HepG2 (cell line): ENCODE measurements around the gene POLR1D. TPM values are rescaled to one million over a fixed set of nuclear protein-coding genes. Genes with fewer than 3 reads are reported as not detected.

Experiments
- ATAC-seq: fragments of 200-7000 bp; cut with Tn5 transposase; 3 replicates; pipeline ENCODE4 v1.9.1; 2020; ENCODE audit warnings: mild to moderate bottlenecking, moderate library complexity
- BruUV-seq: library from RNA; stranded (reverse); fragments of 400-500 nt; replicated peaks from 2 replicates; lab custom pipeline; 2021; lab: Mats Ljungman, UMichigan
- CTCF ChIA-PET: fragments of 300-600 bp; formaldehyde crosslinking; extraction: SDS; loops from one replicate; lab custom pipeline; 2021; ENCODE audit warnings: low total read pairs, inconsistent platforms, low intra/inter-chr PET ratio; lab: Yijun Ruan, JAX
- POLR2A ChIA-PET: fragments of 350-600 bp; sonication (Branson Sonifier 250); formaldehyde crosslinking; loops from one replicate; lab custom pipeline; 2020; ENCODE audit warnings: antibody characterized with exemption, inconsistent platforms; lab: Yijun Ruan, JAX
- DNase-seq: peaks from one replicate; pipeline ENCODE4 v3.0.0-alpha.2; 2015; ENCODE audit warnings: low spot score
- FAIRE-seq: peaks from 3 replicates; lab custom pipeline; 2011; peaks lifted over from hg19 to GRCh38; lab: Jason Lieb, UNC
- H2AFZ ChIP-seq: one replicate; pipeline ENCODE4 v1.6.1; 2011; ENCODE audit warnings: low read length, inconsistent platforms
- H3K27ac ChIP-seq: fragments of 300-600 bp; 3 replicates; pipeline ENCODE4 v1.8.0; 2011; ENCODE audit warnings: mixed run types, mild to moderate bottlenecking, mixed read lengths, low read length, inconsistent platforms; ENCODE audit not compliant: insufficient read depth; ENCODE audit errors: extremely low read length
- H3K27me3 ChIP-seq, 2 experiments: fragments of 200-600 bp in 1 of 2; 2 replicates in 1 of 2; 3 replicates in 1 of 2; pipeline versions ENCODE4 v1.6.0 to v1.8.0; 2011; ENCODE audit warnings: low read length in 2 of 2, mild to moderate bottlenecking in 2 of 2, moderate library complexity in 2 of 2, inconsistent platforms in 1 of 2; ENCODE audit not compliant: insufficient read depth in 2 of 2, control insufficient read depth in 1 of 2
- H3K36me3 ChIP-seq, 2 experiments: fragments of 200-600 bp in 1 of 2; replicated peaks in 1 of 2; 2 replicates in 1 of 2; 3 replicates in 1 of 2; pipeline versions ENCODE4 v1.5.1 to v1.8.0; 2011; ENCODE audit warnings: low read length in 2 of 2, inconsistent platforms in 1 of 2; ENCODE audit not compliant: insufficient read depth in 2 of 2, control insufficient read depth in 1 of 2
- H3K4me1 ChIP-seq: 2 replicates; pipeline ENCODE4 v1.5.1; 2012; ENCODE audit warnings: low read length, inconsistent platforms; ENCODE audit not compliant: insufficient read depth
- H3K4me2 ChIP-seq: 2 replicates; pipeline ENCODE4 v1.6.0; 2011; ENCODE audit warnings: low read depth, low read length, inconsistent platforms
- H3K4me3 ChIP-seq, 3 experiments: fragments of 200-600 bp in 1 of 3; sonication (generic), shearing (Covaris generic) in 1 of 3; replicated peaks in 1 of 3; 2 replicates each; pipeline ENCODE4 v1.5.1; 2011 to 2016; ENCODE audit warnings: low read length in 3 of 3, inconsistent platforms in 2 of 3, low read depth in 2 of 3, mild to moderate bottlenecking in 2 of 3, control low read depth in 1 of 3, mixed read lengths in 1 of 3; ENCODE audit not compliant: insufficient read depth in 1 of 3
- H3K79me2 ChIP-seq: one replicate; pipeline ENCODE4 v1.6.1; 2011; ENCODE audit warnings: low read length, inconsistent platforms; ENCODE audit not compliant: insufficient read depth
- H3K9ac ChIP-seq: 2 replicates; pipeline ENCODE4 v1.6.0; 2011; ENCODE audit warnings: mild to moderate bottlenecking, low read depth, low read length, inconsistent platforms; ENCODE audit not compliant: insufficient read depth
- H3K9me3 ChIP-seq: 2 replicates; pipeline ENCODE4 v1.5.1; 2012; ENCODE audit warnings: mild to moderate bottlenecking, low read length
- H4K20me1 ChIP-seq: 2 replicates; pipeline ENCODE4 v1.6.0; 2011; ENCODE audit warnings: inconsistent platforms, mild to moderate bottlenecking, low read length, moderate library complexity; ENCODE audit not compliant: insufficient read depth
- CEBPZ ChIP-seq: IDR thresholded peaks from 2 replicates; pipeline ENCODE4 v1.6.1; 2012; ENCODE audit warnings: low read length, improper control_type of control experiment
- DMAP1 ChIP-seq: IDR thresholded peaks from 2 replicates; pipeline ENCODE4 v1.6.1; 2016
- NAIF1 ChIP-seq: sonication (generic); formaldehyde crosslinking; IDR thresholded peaks from 2 replicates; pipeline ENCODE4 v1.5.0; 2020; ENCODE audit warnings: mild to moderate bottlenecking, missing genetic modification reagents, borderline replicate concordance
- ZBTB20 ChIP-seq: sonication (generic); formaldehyde crosslinking; IDR thresholded peaks from 2 replicates; pipeline ENCODE4 v1.8.1; 2023; ENCODE audit warnings: missing genetic modification reagents, low read depth, mild to moderate bottlenecking, borderline replicate concordance
- ZBTB49 ChIP-seq: sonication (generic); formaldehyde crosslinking; IDR thresholded peaks from 2 replicates; pipeline ENCODE4 v1.4.0; 2020; ENCODE audit warnings: missing genetic modification reagents, borderline replicate concordance
- ZNF138 ChIP-seq: sonication (generic); formaldehyde crosslinking; IDR thresholded peaks from 2 replicates; pipeline ENCODE4 v1.5.0; 2020; ENCODE audit warnings: mild to moderate bottlenecking, low read depth, missing genetic modification reagents
- ZNF326 ChIP-seq: sonication (generic); formaldehyde crosslinking; IDR thresholded peaks from 2 replicates; pipeline ENCODE4 v1.4.0; 2020; ENCODE audit warnings: missing genetic modification reagents, borderline replicate concordance
- ZNF549 ChIP-seq: sonication (generic); formaldehyde crosslinking; IDR thresholded peaks from 2 replicates; pipeline ENCODE4 v1.5.0; 2020; ENCODE audit warnings: missing genetic modification reagents
- ZNF589 ChIP-seq: sonication (generic); formaldehyde crosslinking; conservative IDR thresholded peaks from 2 replicates; pipeline ENCODE4 v1.8.0; 2022; ENCODE audit warnings: mild to moderate bottlenecking, moderate library complexity, missing genetic modification reagents
- ZNF891 ChIP-seq: sonication (generic); formaldehyde crosslinking; IDR thresholded peaks from 2 replicates; pipeline ENCODE4 v1.5.0; 2020; ENCODE audit warnings: mild to moderate bottlenecking, missing genetic modification reagents
- WGBS: methylation state at CpG from one replicate; pipeline ENCODE4 v1.1.6; 2017; ENCODE audit warnings: low lambda C conversion rate; 5-methylcytosine and 5-hydroxymethylcytosine counted together
- in situ Hi-C: cut with HindIII; loops from 2 replicates; pipeline ENCODE4 v1.10.0; 2017; ENCODE audit warnings: low pct_unique_long_range_greater_than_20kb; ENCODE audit not compliant: extremely low pct_ligation_motif_present
- intact Hi-C: fragments of 100-400 bp; cut with micrococcal nuclease; formaldehyde crosslinking; loops from one replicate; pipeline ENCODE4 v1.10.0; 2022; ENCODE audit not compliant: unreplicated experiment
- polyA plus RNA-seq, 8 experiments: library from polyadenylated mRNA; depleted of rRNA in 3 of 8; stranded (reverse) in 7 of 8; unstranded in 1 of 8; fragments of >200 nt; fragmentation: Illumina TruSeq in 4 of 8; extraction: Trizol in 4 of 8; gene quantifications; 2 replicates each; pipeline versions ENCODE4 v1.2.1 to v1.2.3, GENCODE V29; 2011 to 2016; ENCODE audit warnings: low read depth in 4 of 8, missing spikeins in 1 of 8, mixed read lengths in 1 of 8; ENCODE audit not compliant: insufficient read depth in 1 of 8
- total RNA-seq, 5 experiments: library from RNA; depleted of rRNA; stranded (reverse); fragments of >200 nt; fragmentation: Illumina TruSeq; extraction: Trizol; gene quantifications; 2 replicates each; pipeline ENCODE4 v1.2.3, GENCODE V29; 2016; ENCODE audit warnings: low read depth in 1 of 5

The POLR1D gene
- total and polyA plus RNA-seq, 2 of the 13 experiments (the other 11 are each of a cell fraction or from before 2014, with no cell fraction given): 183 to 490 TPM

DNA sequence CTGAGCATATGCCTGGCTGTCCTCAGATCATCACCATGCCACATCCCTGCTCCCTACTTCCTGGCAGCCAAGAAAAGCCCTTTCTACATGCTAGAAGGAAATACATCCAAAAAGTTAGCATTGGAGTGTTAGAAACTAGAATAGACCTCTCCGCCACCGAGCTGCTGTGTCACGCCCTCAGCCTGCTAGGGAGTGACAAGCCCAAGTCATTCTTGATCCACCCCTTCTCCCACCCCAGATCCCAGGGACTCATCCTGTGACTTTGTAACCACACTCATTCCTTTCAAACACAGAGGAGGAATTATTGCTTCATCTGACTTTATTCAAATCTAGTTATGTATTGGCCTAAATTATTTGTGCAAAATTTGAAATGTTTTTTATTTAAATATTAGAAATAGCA is 45.3 kb downstream of the POLR1D start (continued):
- no peak for TF ChIP-seq ZBTB20
- no peak for TF ChIP-seq ZNF891 (CRISPR knock-in tag)
- TF ChIP-seq DMAP1 (CRISPR knock-in tag): no peak
- no peak for TF ChIP-seq NAIF1 (CRISPR knock-in tag)

GRCh38 chr13:27667946-27668345 is 46.3 kb downstream of the POLR1D start:
- Histone ChIP-seq H3K4me2 (no peak overlapping the region), H3K27me3 (no peaks in the 10 kb centered on the region), H3K9ac (no peak overlapping the region), H3K4me3 (no peak overlapping the region), H3K9me3 (no peaks in the 10 kb centered on the region), H3K27ac (no peak overlapping the region), H3K36me3 (peaks cover 4 to 12% of the 10 kb centered on the region in 2 experiments; a peak in 3 of 5 replicates), H3K79me2 (no peaks in the 10 kb centered on the region), H4K20me1 (no peaks in the 10 kb centered on the region), H3K4me1 (0 out of 2 replicates have a peak, but pooled peaks cover under 1% of the 10 kb centered on the region), H2AFZ (no peak overlapping the region)
- 94% methylated on average over 2 of the region's 2 CpGs for WGBS
- DNase-seq: no peak
- intact Hi-C loops (no loop called here), in situ Hi-C loops (no loop called here)
- ChIA-PET POLR2A (no interaction called here), CTCF (no interaction called here)
- no peak for FAIRE-seq
- no peak for TF ChIP-seq ZNF589 (CRISPR knock-in tag)
- ATAC-seq: no peak
- BruUV-seq: no TSS peak

GRCh38 chr13:27670861-27671260 is 49.2 kb downstream of the POLR1D start:
- no peak overlapping the region for H3K4me2 ChIP-seq
- ATAC-seq: no peak
- POLR2A ChIA-PET: no interaction called here
- no peak for FAIRE-seq
- in situ Hi-C loops (no loop called here), intact Hi-C loops (no loop called here)
- no peaks in the 10 kb centered on the region for H3K27me3 ChIP-seq
- peaks cover 2 to 7% of the 10 kb centered on the region in 2 experiments; a peak in 1 of 5 replicates for H3K36me3 ChIP-seq
- H2AFZ ChIP-seq: no peak overlapping the region
- H3K4me1 ChIP-seq: no peaks in the 10 kb centered on the region
- no peak overlapping the region for H3K4me3 ChIP-seq
- no TSS peak for BruUV-seq
- no peaks in the 10 kb centered on the region for H4K20me1 ChIP-seq
- no peak overlapping the region for H3K27ac ChIP-seq
- H3K9me3 ChIP-seq: no peaks in the 10 kb centered on the region
- H3K9ac ChIP-seq: no peak overlapping the region
- DNase-seq: no peak
- TF ChIP-seq ZNF326 (CRISPR knock-in tag) (no peak), CEBPZ (no peak), ZNF549 (CRISPR knock-in tag) (no peak), ZBTB49 (CRISPR knock-in tag) (no peak), ZNF138 (CRISPR knock-in tag) (no peak)
- WGBS: 0% methylated on average over 1 of the region's 1 CpG
- H3K79me2 ChIP-seq: no peaks in the 10 kb centered on the region
- CTCF ChIA-PET: no interaction called here
